SIG-M5 treated with dmso at 0.1 percent for 504 hours (cell line): Measurements from ENCODE around the gene CHD9NB.

ENCODE experiments used
- DNase-seq: peaks from one replicate; lab custom pipeline; 2025; ENCODE audit not compliant: unreplicated experiment; lab: John Stamatoyannopoulos, UW

The CHD9NB gene

GRCh38 chr16:53052519-53053501, at the start of gene CHD9NB:
Gene CHD9NB (minus strand): TSS chr16:53052897. CDS start chr16:53044158, 8,739 bp downstream.
- peak; percentile 84 for DNase-seq

- DNase-seq = peak; percentile 19
These were observed 48.2 kb upstream of the CHD9NB start for GRCh38 chr16:53100889-53101288.

DNA sequence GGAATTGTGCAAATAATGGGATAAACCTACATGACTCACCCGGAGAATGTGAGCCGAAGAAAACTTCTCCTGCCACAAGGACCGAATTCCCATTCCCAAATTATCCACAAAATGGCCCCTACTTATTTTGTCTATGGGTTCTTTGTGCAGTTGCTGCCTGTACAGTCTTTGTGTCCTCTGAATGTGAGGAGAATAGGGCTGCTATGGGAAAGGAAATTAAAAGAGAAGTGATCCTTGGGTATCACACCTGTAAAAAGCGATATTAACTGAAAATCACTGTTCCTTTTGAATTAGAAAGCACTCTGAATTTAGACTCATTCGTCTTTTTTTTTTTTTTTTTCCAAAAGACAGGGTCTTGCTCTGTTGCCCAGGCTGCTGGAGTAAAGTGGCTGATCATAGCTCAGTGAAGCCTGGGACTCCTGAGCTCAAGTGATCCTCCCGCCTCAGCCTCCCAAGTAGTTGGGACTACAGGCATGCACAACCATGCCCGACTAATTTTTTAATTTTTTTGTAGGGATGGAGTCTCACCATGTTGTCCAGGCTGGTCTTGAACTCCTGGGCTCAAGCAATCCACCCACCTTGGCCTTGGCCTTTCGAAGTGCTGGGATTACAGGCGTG, 47.5 kb upstream of the CHD9NB start:
- no peak for DNase-seq

- peak; percentile 57 for DNase-seq
These were observed 46.8 kb upstream of the CHD9NB start for GRCh38 chr16:53099318-53100130.

DNA sequence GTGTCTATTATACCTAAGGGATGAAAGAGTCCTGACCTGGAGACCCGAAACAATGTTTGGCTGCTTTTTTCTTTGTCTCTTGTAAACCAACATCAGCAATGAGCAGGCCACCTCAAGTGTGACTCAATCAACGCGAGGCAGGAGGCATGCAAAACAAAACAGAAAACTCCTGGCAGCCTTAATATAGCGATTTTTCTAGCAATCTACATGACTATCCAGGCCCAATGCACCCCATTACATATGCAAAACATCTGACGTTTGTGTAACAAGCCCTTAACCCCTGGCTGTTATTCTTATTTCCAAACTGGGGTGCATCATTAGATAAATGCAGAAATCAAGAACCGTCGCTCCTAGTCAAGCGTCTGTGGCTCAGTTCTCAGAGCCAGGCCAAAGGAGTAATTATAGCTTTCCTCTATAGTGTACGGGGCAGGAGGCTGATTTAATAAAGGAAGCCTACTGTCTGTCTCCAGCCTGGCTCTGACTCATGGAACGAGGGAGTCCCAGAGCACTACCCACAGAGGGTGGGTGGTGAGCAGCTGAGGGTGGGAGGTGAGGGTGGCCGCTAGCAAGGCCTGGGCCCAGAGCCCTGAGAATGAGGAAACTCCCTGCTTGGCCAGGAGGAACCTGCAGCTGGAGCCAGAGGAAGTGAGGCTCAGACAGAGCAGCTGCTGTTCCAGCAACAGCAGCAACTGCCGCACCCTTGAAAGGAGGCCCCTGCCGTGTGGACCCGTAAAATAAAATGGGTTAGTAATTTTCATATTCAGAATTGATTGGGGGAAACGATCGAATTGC, 46.0 kb upstream of the CHD9NB start:
- DNase-seq = peak; percentile 87

DNA sequence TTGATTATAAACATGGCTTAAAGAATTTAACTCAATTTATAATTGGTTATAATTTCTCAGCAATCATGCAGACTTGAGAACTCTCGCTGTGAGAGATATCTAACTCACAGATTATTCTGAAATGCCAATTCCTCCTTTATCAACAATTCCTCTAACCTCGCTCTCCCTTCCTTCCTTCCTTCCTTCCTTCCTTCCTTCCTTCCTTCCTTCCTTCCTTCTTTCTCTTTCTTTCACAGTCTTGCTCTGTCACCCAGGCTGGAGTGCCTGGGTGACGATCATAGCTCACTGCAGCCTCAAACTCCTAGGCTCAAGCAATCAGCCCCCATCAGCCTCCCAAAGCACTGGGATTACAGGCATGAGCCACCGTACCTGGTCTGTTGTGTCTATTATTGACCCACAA, 44.5 kb upstream of the CHD9NB start:
- no peak for DNase-seq

- peak; percentile 77 for DNase-seq
These were observed 41.4 kb upstream of the CHD9NB start for GRCh38 chr16:53094013-53094630.

GRCh38 chr16:53093162-53093744, 40.6 kb upstream of the CHD9NB start:
- no peak for DNase-seq

DNA sequence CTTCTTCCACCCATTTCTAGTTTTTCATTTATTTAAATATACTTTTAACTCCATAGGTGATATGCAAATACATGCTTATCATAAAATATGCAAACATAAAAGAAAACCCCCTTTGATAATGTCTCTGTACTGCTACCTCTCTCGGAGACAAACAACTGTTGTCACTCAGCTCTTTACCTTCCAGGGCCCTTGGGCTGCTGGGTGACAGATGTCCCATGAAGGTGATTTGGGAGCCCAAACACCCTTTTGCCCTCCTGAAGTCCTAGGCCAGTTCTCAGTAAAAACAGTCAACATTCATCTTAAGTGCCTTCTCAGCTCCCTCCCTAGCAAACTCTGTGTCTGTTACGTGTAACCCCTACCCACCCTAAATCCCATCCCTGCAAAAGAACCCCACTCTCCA, 39.6 kb upstream of the CHD9NB start:
- no peak for DNase-seq

DNA sequence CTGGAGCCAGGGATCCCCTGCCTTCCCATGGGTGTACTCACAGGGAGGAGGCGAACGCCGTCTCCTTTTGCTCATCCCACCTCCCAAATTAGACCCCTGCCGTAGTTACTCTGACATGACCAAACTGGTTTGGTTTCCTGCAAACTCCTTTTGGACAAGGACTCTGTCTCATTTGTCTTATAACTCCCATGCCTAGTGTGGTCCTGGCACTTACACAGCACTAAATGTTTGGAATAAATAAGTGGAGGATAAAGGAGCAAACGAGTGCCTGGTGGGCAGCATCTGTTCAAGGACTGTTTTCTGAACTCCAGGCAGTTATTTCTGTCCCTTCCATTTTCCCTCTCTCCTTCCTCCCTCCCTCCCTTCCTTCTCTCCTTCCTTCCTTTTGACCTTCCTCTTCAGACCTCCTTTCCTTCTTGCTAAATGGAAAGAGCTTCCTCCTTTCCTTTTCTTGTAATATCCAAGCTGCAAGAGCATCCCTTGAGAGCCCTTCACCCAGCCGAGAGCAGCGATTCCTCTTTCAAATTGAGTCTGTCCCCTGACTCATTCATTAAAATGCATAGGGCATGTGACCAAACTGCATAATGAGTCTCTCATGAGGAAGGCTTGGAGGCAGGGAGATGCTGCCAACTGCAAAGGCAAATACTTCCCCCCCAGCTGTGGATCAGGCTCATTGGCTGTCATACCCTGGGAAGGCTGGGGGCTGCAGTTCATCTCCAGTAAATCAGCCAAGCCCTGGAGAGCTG, 38.9 kb upstream of the CHD9NB start:
- DNase-seq = peak; percentile 70

GRCh38 chr16:53090591-53091411, 38.1 kb upstream of the CHD9NB start:
- DNase-seq = no peak

GRCh38 chr16:53090286-53090590, 37.5 kb upstream of the CHD9NB start:
- DNase-seq = no peak

- DNase-seq = no peak
These were observed 37.0 kb upstream of the CHD9NB start for GRCh38 chr16:53089434-53090285.

- no peak for DNase-seq
These were observed 34.4 kb upstream of the CHD9NB start for GRCh38 chr16:53087101-53087500.

DNA sequence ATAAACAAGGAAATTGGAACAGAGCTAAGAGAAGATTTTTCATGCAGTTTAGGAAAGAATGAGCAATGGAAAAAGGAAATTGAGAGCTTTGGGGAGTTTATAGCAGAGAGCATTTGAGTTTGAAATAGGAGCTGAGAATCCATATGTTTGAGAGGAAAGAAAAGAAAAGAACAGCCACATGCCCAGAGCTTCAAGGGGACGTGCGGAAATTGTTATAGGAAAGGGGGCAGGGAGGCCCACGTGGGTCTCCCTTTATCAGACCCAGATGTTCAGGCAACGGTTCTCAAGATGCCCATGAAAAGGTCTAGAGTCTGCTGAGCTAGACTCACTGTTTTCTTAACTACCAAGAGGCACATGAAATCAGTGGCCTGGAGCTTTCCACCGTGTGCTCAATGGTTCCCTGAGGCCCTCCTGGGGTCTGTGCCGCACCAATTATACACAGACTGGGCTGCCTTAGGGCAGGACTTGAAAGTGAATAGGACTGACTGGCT, 33.3 kb upstream of the CHD9NB start:
- no peak for DNase-seq

- no peak for DNase-seq
These were observed 32.7 kb upstream of the CHD9NB start for GRCh38 chr16:53085369-53085843.

- DNase-seq = no peak
These were observed 32.1 kb upstream of the CHD9NB start for GRCh38 chr16:53084746-53085334.
